Adipocyte (in vitro differentiated cells): ENCODE measurements around the gene ZNF586.
"Not testable (repeated sequence)": the region's sequence is repeated elsewhere in the genome, so short reads cannot be mapped to it uniquely, and the experiment has no call there.

ENCODE experiments used
- DNase-seq: peaks from one replicate; pipeline ENCODE4 v3.0.0-alpha.2; 2015; ENCODE audit warnings: low read depth
- H3K27me3 ChIP-seq: replicated peaks from 2 replicates; pipeline ENCODE4 v1.7.0; 2013; ENCODE audit warnings: mild to moderate bottlenecking, low read length, moderate library complexity; ENCODE audit not compliant: control insufficient read depth, insufficient read depth
- H3K36me3 ChIP-seq: 2 replicates; pipeline ENCODE4 v1.7.0; 2013; ENCODE audit warnings: low read length, mild to moderate bottlenecking, moderate library complexity; ENCODE audit not compliant: control insufficient read depth, insufficient read depth, severe bottlenecking
- H3K4me1 ChIP-seq: 2 replicates; pipeline ENCODE4 v1.7.0; 2013; ENCODE audit warnings: mild to moderate bottlenecking, low read length, moderate library complexity; ENCODE audit not compliant: control insufficient read depth, insufficient read depth
- H3K4me3 ChIP-seq: 2 replicates; pipeline ENCODE4 v1.7.0; 2013; ENCODE audit warnings: mild to moderate bottlenecking, low read length, moderate library complexity
- H3K9ac ChIP-seq: 2 replicates; pipeline ENCODE4 v1.7.0; 2013; ENCODE audit warnings: mild to moderate bottlenecking, low read length, moderate library complexity
- H3K9me3 ChIP-seq: 2 replicates; pipeline ENCODE4 v1.7.0; 2013; ENCODE audit warnings: mild to moderate bottlenecking, low read length, moderate library complexity; ENCODE audit not compliant: control insufficient read depth

ZNF586 gene

GRCh38 chr19:57759096-57759495 lies 10.4 kb upstream of the ZNF586 start:
- Histone ChIP-seq H3K9me3 (peaks cover 15% of the 10 kb centered on the region), H3K4me3 (no peak overlapping the region), H3K4me1 (no peaks in the 10 kb centered on the region), H3K9ac (no peak overlapping the region), H3K27me3 (no peaks in the 10 kb centered on the region), H3K36me3 (peaks cover 82% of the 10 kb centered on the region)
- no peak for DNase-seq

- H3K36me3 ChIP-seq = peaks cover 6% of the 10 kb centered on the region
These were observed 1.9 kb downstream of the ZNF586 start for GRCh38 chr19:57771417-57771816.

GRCh38 chr19:57773488-57773887 lies 4.0 kb downstream of the ZNF586 start:
- peaks cover 25% of the 10 kb centered on the region for H3K36me3 ChIP-seq
- H3K27me3 ChIP-seq = no peaks in the 10 kb centered on the region
- H3K9me3 ChIP-seq = peaks cover 2% of the 10 kb centered on the region
- no peak for DNase-seq
- no peak overlapping the region for H3K4me3 ChIP-seq
- no peak overlapping the region for H3K9ac ChIP-seq
- H3K4me1 ChIP-seq = peaks cover 21% of the 10 kb centered on the region

More at GRCh38 chr19:57771417-57771816, 1.9 kb downstream of the ZNF586 start:
- Histone ChIP-seq H3K4me1 (peaks cover 21% of the 10 kb centered on the region), H3K27me3 (no peaks in the 10 kb centered on the region), H3K4me3 (no peak overlapping the region), H3K9ac (no peak overlapping the region), H3K9me3 (no peaks in the 10 kb centered on the region)
- no peak for DNase-seq

GRCh38 chr19:57776764-57777296 lies 7.4 kb downstream of the ZNF586 start:
- Histone ChIP-seq H3K4me3 (no peak overlapping the region), H3K9me3 (peaks cover 22% of the 10 kb centered on the region), H3K4me1 (peaks cover 15% of the 10 kb centered on the region), H3K27me3 (no peaks in the 10 kb centered on the region), H3K36me3 (peaks cover 58% of the 10 kb centered on the region), H3K9ac (no peak overlapping the region)
- no peak for DNase-seq

- peaks cover 56% of the 10 kb centered on the region for H3K36me3 ChIP-seq
These were observed 8.9 kb downstream of the ZNF586 start for GRCh38 chr19:57778336-57778735.

GRCh38 chr19:57779220-57779845 lies 9.9 kb downstream of the ZNF586 start:
- H3K27me3 ChIP-seq = no peaks in the 10 kb centered on the region
- H3K9ac ChIP-seq = no peak overlapping the region
- DNase-seq = no peak
- peaks cover 56% of the 10 kb centered on the region for H3K36me3 ChIP-seq
- H3K4me3 ChIP-seq = peak overlapping the region; percentile 3
- no peaks in the 10 kb centered on the region for H3K4me1 ChIP-seq
- peaks cover 22% of the 10 kb centered on the region for H3K9me3 ChIP-seq

More at GRCh38 chr19:57778336-57778735, 8.9 kb downstream of the ZNF586 start:
- Histone ChIP-seq H3K9me3 (peaks cover 22% of the 10 kb centered on the region), H3K4me3 (no peak overlapping the region), H3K9ac (no peak overlapping the region), H3K4me1 (peaks cover 6% of the 10 kb centered on the region), H3K27me3 (no peaks in the 10 kb centered on the region)
- no peak for DNase-seq

- Histone ChIP-seq H3K9ac (no peak overlapping the region), H3K4me3 (no peak overlapping the region), H3K4me1 (no peaks in the 10 kb centered on the region), H3K27me3 (no peaks in the 10 kb centered on the region), H3K36me3 (peaks cover 28% of the 10 kb centered on the region), H3K9me3 (no peaks in the 10 kb centered on the region)
- no peak for DNase-seq
These were observed 16.8 kb downstream of the ZNF586 start for GRCh38 chr19:57786286-57786685.

GRCh38 chr19:57786906-57787305 lies 17.4 kb downstream of the ZNF586 start:
- no peak overlapping the region for H3K4me3 ChIP-seq
- no peaks in the 10 kb centered on the region for H3K9me3 ChIP-seq
- no peak overlapping the region for H3K9ac ChIP-seq
- no peaks in the 10 kb centered on the region for H3K4me1 ChIP-seq
- DNase-seq = no peak
- no peaks in the 10 kb centered on the region for H3K27me3 ChIP-seq
- H3K36me3 ChIP-seq = peaks cover 25% of the 10 kb centered on the region

- no peak overlapping the region for H3K4me3 ChIP-seq
- no peak overlapping the region for H3K9ac ChIP-seq
- no peaks in the 10 kb centered on the region for H3K27me3 ChIP-seq
- H3K36me3 ChIP-seq = peaks cover 26% of the 10 kb centered on the region
- H3K9me3 ChIP-seq = no peaks in the 10 kb centered on the region
- H3K4me1 ChIP-seq = no peaks in the 10 kb centered on the region
- no peak for DNase-seq
These were observed 18.7 kb downstream of the ZNF586 start for GRCh38 chr19:57788114-57788692.

- Histone ChIP-seq H3K9me3 (no peaks in the 10 kb centered on the region), H3K36me3 (peaks cover 26% of the 10 kb centered on the region), H3K9ac (no peak overlapping the region), H3K4me3 (no peak overlapping the region), H3K27me3 (no peaks in the 10 kb centered on the region), H3K4me1 (no peaks in the 10 kb centered on the region)
- no peak for DNase-seq
These were observed 19.8 kb downstream of the ZNF586 start for GRCh38 chr19:57789288-57789687.

GRCh38 chr19:57796580-57796979 lies 27.1 kb downstream of the ZNF586 start:
- peaks cover 25% of the 10 kb centered on the region for H3K36me3 ChIP-seq
- not testable (repeated sequence) for DNase-seq, H3K27me3 ChIP-seq, H3K9me3 ChIP-seq, H3K4me3 ChIP-seq, H3K4me1 ChIP-seq, H3K9ac ChIP-seq
